AG09319 (cell line): ENCODE results near the gene TMEM119.

ENCODE experiments used
- DNase-seq: peaks from one replicate; pipeline ENCODE4 v3.0.0-alpha.2; 2010; ENCODE audit warnings: low read depth; ENCODE audit errors: extremely low read depth
- CTCF ChIP-seq: IDR thresholded peaks from 2 replicates; pipeline ENCODE4 v1.5.1; 2011; ENCODE audit warnings: low read depth, mild to moderate bottlenecking, inconsistent platforms, low read length, moderate library complexity

The TMEM119 gene

DNA sequence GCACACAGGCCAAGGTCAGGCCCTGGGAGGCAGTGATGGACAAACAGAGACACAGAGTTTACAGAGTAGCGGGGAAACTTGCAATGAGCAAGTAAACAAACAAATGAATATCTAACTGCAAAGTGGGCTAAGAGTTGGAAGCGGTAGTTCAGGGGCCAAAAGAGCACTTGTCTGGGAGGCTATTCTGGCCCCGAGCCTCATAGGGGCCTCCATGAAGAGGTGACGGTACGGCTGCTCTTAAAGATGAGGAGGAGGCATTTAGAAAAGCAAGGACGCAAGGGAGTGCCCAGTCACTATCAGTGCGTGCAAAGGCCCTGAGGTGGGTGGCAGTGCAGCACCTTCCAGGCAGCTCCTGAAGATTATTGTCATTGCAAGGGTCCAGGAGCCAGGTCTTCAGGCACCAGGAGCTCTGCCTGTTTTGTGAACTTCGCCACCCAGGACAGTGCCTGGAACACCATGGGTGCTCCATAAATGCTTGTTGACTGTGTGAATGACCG is 4.4 kb upstream of the TMEM119 start:
- TF ChIP-seq CTCF, result no peak
- DNase-seq, result no peak

GRCh38 chr12:108600702-108601007 is 2.8 kb upstream of the TMEM119 start:
- no peak for TF ChIP-seq CTCF
- no peak for DNase-seq

DNA sequence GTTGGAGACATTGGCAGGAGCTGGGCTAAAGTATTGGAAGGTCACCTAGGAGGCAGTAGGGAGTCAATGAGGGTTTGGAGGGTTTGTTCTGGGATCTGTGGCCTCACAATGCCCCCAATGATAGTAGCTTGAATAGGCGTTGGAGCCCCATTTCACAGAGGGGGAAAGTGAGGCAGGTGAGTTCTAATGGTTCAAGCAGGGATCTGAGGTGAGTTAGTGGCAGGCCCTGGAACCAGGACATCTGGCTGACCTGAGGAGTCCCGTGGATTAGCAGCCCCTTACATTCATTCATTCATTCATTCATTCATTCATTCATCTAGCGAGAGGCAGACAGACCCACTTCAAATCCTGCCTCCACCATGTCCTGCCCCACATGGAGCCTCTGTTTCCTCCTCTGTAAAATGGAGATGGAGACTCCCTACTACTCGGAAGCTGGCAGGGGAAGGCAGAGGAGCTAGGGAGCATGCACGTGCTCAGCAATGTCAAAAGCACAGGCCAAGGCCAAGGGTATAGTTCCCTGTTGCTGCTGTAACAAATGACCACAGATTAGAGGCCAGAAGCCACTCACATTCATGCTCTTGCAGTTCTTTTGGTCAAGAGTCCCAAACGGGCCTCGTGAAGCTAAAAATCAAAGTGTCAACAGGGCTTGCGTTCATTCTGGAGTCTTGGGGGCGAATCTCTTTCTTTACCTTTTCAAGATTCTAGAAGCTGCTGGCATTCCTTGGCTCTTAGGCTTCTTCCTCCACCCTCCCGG is 2.2 kb upstream of the TMEM119 start:
- no peak for TF ChIP-seq CTCF
- DNase-seq, result no peak

DNA sequence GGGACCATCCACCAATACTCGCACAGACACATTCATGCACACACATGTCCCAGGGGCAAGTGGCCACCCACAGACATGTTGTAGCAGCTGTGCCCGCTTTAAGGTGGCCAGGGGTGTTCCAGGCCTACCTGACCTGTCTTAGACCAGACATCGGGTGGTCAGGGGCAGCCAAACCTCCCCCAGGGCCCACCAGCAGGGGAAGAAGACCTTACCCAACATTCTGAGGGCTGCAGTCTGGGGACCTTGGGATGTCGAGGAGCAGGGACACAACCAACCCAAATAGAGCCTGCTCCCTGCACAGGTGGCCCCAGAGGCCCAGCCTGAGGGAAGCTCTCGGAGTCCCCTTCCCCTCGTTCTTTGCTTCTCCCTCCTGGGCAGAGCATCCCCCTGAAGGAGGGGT is 1.7 kb upstream of the TMEM119 start:
- TF ChIP-seq CTCF, result no peak
- no peak for DNase-seq

- no peak for TF ChIP-seq CTCF
- no peak for DNase-seq
Measured at GRCh38 chr12:108598553-108599250, 818 bp upstream of the TMEM119 start.

GRCh38 chr12:108596854-108597558 is 878 bp downstream of the TMEM119 start:
- DNase-seq, result no peak
- no peak for TF ChIP-seq CTCF
